Activated effector memory CD4-positive, alpha-beta T cell treated with Interleukin-2 at 50 U/mL for 16 hours (primary cell): ENCODE data around the gene OR8J1.
"Not testable (repeated sequence)": the region's sequence is repeated elsewhere in the genome, so short reads cannot be mapped to it uniquely, and the experiment has no call there.

Experiments
- DNase-seq: peaks from one replicate; pipeline ENCODE4 v3.0.0-alpha.2; 2020

OR8J1 gene, protein sequence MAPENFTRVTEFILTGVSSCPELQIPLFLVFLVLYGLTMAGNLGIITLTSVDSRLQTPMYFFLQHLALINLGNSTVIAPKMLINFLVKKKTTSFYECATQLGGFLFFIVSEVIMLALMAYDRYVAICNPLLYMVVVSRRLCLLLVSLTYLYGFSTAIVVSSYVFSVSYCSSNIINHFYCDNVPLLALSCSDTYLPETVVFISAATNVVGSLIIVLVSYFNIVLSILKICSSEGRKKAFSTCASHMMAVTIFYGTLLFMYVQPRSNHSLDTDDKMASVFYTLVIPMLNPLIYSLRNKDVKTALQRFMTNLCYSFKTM

DNA sequence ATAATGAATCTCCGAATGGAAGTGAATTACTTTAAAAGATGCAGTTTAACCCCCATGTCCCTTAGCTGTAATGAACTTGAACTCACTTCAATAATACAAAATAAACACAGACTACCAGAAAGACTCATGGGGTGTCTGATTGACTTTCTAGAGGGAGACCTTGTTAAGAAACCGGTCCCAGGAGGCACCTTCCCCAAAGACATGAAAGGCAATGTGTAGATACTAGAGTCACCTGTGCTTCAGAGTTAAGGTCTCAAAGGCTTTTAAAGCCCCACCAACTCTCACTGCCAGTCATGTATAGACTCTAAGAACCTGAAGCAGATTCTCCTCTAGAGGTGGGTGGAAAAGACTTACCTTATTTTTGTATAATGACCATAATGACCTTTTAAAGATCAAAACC is at the start of gene OR8J1:
OR8J1 (plus strand) TSS at position 301 of the 400 bp plus-strand sequence. CDS start 5,956 bp downstream, outside the sequence.
- no peak for DNase-seq

DNA sequence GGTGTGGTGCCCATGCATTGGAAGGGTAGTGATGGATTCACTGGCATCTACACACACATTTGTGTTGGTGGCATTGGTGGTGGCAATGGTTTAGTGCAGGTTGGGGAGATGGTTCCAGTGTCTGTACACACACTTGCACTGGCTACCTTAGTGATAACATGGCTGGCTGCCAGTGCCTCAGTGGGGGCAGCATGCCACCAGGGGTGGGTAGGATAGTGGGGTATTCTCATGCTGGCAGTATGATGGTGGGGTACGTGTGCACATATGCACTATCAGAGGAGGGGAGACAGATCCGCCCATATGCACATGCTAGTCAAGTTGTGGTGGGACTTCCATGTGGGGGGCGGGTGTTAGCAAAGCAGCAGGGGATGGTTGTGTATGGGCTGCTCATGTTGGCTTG is 46.3 kb upstream of the OR8J1 start:
- DNase-seq, result no peak

DNA sequence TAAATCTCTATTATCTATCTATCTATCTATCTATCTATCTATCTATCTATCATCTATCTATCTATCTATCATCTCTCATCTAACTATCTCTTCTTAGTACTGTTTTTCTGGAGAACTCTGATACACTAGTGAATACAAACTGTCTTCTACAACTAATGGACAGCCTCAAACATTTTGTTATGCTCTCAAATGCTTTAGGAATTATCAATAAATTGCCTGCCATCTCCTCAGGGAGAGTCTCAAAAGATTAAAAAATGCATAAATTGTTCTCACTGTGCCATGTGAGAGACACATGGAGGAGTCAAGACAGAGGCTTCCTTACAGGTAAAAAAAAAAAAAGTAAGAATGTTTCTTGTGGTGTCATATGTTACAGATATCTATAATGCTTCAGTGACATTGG is 39.2 kb upstream of the OR8J1 start, which contains the start of gene OR8K3:
OR8K3 (plus strand) TSS at position 301 of the 400 bp plus-strand sequence. CDS start 3,163 bp downstream, outside the sequence.
- DNase-seq, result no peak

DNA sequence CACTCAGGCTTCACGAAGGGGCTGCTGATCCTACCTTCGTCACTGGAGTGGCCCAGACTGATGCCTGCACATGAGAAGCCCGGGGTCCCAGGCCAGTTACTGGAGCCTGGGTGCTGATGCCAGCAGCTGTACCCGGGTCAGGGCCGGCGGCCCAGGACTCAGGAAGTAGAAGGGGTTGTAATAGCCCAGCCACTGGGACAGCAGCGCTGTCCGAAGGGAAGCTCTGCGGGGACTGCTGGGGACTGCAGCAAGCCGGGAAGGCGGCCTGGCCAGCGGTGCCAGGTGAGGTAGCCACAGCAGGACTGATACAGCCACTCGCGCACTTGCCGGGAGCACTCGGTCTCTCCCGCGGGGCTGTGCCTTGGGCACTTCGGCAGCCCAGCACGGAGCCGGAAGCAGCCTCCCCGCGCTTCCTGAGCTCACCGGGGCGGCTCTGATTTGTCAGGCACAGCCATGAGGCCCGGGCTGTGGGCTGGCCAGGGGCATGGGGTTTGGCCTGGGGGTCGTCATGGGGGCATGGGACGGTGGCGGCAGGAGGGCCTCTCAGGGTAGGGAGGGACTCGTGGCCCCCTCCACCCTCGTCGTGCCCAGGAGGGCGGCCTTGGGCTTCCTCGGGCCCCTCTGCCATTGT is 22.1 kb upstream of the OR8J1 start:
- no peak for DNase-seq

DNA sequence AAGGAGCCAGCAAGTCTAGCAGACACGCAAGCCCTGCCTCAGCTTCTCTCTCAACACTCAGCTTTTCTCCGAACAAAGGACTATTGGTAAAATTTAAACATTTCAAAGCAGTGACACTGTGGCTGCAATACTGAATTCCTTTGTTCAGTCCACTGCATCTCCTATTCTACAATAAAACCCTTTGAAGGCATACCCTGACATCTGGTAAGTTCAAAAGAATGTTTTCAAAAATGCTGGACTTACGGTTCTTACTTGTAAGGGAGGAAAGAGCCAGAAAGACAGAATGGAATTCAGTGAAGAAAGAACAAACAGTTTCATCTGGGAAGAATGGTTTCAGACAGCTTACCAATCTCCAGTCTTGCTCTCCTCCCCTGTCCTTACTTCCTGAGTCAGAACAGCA is 20.9 kb upstream of the OR8J1 start:
- DNase-seq, result no peak

DNA sequence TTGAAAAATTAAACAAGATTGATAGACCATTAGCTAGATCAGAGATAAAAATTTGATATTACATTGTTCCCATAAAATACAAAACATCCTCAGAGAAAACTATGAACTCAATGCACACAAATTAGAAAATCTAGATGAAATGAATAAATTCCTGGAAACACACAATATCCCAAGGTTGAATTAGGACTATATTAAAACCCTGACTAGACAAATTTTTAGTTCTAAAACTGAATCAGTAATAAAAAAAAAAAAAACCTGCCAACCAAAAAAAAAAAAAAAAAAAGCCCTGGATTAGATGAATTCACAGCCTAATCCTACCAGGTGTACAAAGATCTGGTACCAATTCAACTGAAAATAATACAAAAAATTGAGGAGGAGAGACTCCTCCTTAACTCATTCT is 13.8 kb upstream of the OR8J1 start:
- DNase-seq, result no peak

DNA sequence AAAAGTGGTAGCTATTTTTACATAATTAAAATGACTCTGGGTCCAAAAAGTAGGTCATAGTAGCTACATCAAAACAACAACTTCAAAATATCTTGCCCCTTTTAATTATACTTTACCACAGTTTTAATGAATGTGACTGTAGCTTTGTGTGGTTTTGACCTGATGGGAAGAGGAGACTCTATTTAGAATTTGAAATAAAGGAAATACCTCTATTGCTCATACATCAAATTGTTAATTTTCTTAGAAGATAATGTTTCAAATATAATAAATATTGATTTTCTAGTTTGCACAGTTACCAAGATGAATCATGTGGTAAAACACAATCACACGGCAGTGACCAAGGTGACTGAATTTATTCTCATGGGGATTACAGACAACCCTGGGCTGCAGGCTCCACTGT is 8.4 kb upstream of the OR8J1 start, which contains the start of gene OR8K1:
OR8K1 (plus strand) TSS at position 301 of the 400 bp plus-strand sequence; CDS start at position 301, 0 bp downstream.
- no peak for DNase-seq

DNA sequence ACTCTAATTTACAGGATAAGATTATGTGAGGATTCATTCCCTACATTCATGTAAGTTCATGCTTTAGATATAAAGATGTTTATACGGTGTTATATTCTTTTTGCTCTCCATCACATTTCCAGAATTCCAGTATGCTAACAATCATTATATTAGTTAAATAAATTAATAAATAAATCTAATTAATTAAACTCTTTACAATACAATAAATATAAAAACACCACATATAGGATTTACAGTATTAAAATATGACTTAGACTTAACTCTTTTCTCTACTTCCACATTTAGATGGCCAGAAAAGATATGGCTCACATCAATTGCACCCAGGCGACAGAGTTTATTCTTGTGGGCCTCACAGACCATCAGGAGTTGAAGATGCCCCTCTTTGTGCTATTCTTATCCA is 21.2 kb downstream of the OR8J1 start, which contains the start of gene OR8U1:
OR8U1 (plus strand) TSS at position 301 of the 400 bp plus-strand sequence; CDS start at position 301, 0 bp downstream.
- DNase-seq, result no peak

DNA sequence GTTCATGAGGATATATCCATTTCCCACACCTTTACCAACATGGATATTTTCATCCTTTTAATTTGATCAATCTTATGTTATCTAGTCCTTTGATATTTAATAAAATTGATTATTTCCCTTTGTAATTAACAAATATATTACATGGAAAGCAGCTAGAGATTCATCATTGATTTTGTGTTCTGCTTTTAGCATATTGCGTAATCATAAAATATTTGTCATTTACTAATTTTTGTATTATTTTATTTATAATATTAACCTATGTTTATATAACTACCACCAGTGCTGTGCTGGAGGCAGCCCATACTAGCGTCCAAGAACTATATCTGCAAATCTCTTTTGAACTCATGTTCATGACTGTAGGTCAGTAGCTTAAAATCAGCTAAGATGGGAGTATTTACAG is 26.0 kb downstream of the OR8J1 start:
- DNase-seq, result no peak

DNA sequence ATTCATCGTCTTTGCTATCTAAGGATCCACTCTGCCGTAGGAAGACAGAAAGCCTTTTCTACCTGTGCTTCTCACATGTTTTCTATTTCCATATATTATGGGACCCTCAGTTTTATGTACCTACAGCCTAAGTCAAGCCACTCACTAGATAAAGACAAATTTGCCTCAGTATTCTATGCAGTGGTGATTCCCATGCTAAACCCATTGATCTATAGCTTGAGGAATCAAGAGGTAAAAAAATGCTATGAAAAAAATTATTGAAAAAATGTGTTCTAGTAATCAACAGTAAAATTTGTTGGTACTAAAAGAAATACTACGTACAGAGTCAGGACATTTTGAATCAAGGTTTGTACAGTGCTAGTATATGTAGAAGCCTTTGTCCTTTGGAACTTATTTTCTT is 40.3 kb downstream of the OR8J1 start:
- DNase-seq, result no peak

DNA sequence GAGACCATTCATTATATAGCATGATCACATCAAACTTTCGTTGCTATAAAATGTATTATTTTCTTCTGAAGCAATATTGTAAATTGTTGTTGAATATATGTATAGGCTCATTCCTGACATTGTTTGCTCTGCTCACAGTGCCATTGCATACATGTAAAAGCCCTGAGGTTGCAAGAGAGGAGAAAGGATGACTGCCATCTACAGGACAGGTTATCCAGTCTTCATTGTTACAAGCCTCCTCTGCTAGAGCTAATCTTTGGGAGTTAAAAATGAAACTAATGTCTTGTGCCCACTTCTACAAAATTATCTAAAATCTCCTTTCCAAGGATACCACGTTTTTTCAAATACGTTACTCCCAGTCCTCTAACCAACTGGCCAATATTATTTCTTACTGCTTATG is 42.0 kb downstream of the OR8J1 start:
- no peak for DNase-seq

DNA sequence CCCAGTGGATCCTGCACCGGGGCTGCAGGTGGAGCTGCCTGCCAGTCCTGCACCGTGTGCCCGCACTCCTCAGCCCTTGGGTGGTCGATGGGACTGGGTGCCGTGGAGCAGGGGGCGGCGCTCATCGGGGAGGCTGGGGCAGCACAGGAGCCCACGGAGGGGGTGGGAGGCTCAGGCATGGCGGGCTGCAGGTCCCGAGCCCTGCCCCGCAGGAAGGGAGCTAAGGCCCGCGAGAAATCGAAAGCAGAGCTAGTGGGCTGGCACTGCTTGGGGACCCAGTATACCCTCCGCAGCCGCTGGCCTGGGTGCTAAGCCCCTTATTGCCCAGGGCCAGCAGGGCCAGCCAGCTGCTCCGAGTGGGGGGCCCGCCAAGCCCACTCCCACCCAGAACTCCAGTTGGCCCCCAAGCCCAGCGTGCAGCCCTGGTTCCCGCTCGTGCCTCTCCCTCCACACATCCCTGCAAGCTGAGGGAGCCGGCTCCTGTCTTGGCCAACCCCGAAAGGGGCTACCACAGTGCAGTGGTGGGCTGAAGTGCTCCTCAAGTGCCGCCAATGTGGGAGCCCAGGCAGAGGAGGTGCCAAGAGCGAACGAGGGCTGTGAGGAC is 47.9 kb downstream of the OR8J1 start:
- DNase-seq, result not testable (repeated sequence)

DNA sequence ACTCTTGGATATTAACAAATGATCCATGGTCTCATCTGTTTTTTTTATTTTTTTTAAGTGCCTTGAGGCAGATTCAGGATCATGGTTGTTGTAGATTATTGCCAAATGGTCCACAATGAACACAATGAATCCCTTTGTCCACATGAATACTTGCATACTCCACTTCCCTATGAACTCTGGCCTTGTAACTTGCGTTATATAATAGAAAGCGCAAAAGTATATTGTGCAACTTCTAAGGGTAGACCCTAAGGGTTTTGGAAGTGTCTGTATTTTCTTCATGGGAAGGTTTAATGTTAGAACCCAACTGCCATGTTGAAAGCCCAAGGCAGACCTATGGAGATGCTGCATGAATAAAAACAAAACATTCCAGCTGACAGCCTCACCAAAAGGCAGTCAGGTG is 50.3 kb downstream of the OR8J1 start:
- DNase-seq, result no peak

DNA sequence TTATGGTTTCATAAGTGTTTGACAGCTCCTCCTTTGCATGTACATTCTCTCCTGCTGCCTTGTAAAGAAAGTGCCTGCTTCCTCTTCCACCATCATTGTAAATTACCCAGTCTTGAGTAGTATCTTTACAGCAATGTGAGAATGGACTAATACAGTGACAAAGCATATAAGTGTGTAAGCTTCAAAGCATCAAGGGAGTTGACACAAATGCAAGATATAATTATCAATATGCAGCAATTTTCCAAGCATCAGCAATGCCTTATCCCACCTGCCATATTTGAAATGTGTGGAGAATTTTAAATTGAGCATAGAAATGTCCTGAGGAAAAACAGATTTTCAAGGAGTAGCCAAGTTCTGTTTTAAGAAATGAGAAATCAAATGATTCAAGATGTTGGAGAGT is 56.7 kb downstream of the OR8J1 start:
- DNase-seq, result no peak
